ENCODE data around the gene CUEDC1. TPM values are rescaled to one million over a fixed set of nuclear protein-coding genes. Genes with fewer than 3 reads are reported as not detected.

The CUEDC1 gene
- total RNA-seq, 1 donor from 2014 or later: 7.6 TPM

DNA sequence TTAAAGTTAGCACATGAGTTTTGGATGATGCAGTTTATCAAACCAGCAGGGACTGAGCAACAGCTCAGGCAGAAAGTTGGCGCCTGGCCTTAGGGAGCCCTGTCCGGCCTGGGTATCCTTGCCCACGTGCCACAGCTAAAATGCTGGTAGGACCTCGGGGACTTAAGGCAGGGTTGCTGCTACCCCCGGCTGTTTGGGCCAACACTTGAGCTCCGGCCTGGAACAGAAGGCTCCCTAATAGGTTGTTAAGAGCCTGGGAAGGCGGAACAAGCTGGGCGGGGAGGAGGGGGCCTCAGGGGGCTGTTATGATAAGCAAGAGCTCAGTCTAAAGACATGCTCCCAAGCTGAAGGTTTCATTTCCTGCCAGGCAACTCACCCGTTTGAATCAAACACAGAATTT, 39.7 kb downstream of the CUEDC1 start:
- no peak for DNase-seq

DNA sequence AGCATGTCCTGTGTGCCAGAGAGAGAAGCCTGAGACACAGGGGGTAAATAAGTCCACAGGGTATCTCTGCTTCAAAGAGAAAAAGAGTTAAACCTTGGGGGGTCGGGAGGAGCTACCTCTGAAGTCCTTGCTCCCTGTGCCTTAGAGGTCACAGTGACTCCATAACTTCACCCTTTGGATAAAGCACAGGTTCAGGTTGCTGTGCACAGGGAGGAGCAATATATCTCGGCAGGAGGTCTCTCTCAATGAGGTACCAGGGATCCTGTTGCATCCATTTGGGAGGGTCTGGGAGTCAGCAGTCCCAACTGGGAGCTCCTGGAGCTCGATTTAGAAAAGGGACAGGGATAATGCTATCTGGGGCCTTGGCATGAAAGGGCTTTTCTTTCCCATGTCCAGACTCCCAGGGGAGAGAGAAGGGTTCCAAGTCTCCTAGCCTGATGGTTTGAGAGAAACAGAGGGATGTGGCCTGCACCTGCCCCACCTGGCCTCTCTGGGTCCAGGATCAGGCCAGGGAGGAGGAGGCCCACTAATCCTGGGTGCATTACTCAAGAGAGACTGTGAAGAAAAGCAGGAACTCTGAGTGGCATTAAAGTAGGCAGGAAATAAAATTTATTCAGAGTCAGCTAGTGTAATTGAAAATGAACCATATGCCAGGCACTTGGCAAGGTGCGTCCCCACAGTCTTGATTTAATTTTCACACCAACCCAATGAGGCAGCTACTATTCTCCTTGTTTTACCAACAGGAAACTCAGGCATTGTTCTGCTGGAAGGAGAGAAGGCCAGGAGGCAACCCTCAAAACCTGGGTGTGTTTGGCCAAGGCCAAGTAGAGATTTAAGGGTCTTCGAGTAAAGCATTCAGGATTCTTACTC, 40.7 kb downstream of the CUEDC1 start:
- DNase-seq: no peak

DNA sequence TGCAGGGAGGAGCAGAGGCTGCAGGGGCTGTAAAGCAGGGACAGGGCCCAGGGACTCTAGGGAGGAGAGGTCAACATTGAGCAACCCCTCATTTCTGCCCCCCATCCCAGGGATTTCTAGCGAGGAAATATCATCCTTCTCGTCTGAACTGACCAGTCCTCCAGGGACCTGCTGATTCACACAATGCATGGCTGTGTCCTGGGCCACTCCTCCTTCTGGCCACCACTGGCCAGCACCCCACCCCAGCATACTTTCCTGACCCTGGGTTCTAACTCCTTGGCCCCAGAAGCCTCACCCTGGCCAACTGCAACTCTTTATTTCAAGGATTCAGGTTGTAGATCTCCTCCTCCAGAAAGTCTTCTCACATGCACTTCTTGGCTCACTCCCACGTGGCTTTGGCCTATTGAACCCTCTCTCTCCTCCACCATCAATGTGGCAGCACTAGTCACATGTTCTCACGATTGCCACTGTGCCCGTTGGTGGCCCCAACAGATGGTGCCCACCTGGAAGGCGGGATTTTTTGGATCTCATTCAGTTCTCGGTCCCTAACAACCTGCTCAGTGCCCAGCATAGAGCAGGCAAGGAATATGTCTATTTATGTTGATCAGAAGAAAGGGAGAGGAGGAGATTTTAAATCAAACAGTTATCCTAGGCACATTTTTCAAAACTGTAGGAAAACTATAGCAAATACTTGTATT, 41.5 kb downstream of the CUEDC1 start:
- DNase-seq: no peak

DNA sequence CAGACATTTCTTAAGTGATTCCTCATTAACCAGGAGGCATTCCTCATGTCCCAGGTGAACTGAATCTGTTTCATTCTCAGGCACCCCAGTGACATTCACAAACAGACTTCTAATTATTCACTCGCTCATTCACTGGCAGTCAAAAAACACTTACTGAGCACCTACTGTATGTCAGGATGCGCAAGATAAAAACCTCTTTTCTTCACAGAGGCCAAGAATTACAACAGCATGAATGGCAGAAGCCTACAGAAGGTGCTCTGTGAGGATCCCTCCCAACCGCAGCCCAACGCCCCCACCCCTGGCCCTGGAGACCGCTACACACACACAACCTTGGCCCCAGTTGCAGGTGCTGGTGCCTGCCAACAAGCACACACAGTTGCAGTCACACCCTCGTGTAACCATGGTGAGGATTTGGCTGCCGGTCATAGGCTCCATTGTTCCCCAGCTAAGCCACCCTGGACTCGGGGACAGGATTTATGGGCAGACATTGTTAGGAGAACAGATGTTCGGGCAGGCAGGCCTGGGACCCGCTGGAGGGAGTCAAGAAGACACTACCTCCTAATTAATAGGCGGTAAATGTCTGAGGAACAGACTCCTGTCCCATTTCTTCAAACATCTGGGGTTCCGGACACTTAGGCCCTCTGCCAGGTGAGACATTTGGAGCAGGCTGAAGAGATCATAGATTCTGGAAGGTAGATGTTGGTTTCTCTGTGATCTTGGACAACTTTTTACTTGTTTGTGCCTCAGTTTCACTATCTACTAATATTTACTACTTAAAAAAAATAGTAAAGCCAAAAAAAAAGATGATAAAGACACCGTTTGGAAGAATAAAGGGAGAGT, 43.2 kb downstream of the CUEDC1 start:
- DNase-seq: peak; percentile 82

DNA sequence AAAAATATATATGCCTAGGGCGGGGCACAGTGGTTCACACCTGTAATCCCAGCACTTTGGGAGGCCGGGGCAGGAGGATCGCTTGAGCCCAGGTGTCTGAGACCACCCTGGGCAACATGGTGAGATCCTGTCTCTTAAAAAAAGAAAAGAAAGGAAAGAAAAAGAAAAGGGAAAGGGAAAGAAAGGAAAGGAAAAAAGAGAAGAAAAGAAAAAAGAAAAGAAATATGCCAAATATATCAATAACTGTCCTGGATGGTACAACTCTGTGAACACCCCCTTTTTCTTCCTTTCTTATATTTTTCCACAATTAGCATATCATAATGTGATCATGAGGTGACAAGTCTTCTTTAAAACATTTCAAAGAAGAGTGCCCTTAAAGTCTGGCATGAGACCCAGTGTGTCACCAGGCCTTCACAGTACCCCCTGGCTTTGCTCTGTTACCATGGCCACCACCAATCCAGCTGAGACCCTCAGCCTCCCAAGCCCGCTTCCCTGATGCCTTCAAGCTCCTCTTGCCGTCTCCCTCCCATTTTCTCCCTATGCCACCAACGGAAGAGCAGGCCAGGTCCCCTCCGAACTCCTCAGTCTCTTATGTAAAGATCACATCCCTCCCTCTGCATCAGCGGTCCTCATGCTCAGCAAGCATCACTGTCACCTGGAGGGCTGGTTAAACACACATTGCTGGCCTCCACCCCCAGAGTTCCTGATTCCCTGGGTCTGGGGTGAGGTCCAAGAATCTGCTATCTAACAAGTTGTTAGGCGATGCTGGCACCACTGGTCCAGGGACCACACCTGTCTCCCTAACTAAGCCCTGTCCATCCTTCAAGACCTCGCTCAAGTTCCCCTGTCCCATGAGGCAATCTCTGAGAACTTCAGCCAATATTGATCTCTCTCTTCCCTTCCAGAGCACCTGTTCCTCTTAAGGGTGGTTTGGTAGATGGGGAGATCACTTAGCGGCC, 44.5 kb downstream of the CUEDC1 start:
- DNase-seq: no peak

DNA sequence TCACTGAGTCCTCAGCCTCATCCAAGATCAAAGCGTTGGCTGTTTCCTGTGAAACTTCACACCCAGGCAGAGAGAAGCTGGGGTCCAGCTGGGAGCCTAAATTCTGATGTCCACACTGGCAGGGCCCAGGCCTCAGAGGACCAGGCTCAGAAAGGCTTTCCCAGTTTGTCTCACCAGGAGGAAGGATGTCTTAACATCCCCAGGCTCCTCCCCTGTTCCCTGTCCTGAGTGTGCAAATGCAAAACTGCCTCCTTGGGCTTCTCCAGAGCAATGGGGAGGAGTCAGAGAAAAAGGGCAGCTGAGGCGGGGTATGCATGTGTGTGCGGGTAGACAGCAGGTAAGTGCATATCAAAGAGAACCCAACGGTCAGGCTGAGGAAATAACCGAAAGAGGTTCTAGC, 45.7 kb downstream of the CUEDC1 start:
- no peak for DNase-seq

DNA sequence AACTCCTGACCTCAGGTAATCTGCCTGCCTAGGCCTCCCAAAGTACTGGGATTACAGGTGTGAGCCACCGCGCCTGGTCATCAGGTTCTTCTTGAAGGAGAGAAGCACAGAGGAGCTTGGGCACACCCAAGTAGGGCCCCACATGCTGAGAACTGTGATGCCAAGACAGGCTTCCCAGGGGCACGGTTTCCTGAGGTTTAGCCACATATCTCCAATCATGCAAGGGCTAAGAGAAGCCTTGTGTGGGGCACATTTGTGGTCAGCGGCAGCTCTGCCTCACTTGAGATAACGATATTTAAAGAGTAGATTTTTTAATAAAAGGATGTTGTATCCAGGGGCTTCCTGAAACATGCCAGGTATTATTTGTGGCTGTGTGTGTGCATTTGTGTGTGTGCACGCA, 46.9 kb downstream of the CUEDC1 start:
- no peak for DNase-seq

DNA sequence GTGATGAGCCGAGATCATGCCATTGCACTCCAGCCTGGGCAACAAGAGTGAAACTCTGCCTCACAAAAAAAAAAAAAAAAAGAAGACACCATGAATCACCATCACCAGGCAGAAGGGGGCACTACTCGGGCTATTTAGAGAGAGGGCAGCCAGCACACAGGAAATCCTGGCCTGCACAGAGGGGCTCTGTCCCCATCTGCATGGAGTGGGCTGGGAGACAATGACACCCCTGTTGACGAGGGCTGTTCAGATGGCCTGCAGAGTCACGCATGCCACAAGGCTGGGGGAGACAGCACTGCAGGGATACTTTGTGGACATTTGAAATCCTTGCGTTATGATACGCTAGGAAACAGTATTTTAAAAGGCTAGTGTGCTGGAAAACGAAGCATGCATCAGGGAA, 48.3 kb downstream of the CUEDC1 start:
- DNase-seq: no peak

DNA sequence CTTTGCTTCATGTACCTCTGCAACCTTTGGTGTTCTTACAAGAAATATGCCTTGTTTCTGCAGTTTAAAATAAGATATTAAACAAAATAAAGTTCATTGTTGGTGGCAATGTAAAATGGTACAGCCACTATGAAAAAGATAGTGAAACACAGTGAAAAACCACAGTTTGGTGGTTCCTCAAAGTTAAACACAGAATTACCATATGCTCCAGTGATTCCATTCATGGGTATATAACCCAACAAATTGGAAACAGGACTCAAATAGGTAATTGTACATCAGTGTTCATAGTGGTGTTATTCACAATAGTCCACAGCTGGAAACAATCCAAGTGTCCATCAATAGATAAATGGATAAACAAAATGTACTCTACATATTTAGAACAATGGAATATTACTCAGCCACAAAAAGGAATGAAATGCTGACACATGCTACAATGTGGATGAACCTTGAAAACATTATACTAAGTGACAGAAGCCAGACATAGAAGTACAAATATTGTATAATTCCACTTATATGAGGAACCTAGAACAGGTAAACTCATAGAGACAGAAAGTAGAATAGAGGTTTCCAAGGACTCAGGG, 49.2 kb downstream of the CUEDC1 start:
- no peak for DNase-seq

DNA sequence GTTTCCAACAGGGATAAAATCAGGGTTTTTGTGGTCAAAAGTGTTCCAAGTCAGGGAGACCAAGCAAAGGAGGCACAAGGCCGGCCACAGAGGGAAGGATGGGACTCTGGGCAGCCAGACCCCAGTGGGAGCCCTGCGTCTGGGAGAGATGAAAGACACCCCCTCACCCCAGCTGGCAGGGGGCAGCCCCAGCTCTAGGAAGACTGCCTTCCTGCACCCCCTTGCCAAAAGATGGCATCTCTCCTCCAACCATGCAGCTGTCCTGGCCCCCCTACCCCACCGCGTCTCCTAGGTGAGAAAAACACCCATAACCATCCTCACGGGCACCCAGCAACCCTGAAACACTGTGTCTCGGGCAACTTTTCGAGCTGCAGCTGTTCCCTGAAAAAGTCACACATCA, 51.3 kb downstream of the CUEDC1 start:
- no peak for DNase-seq

DNA sequence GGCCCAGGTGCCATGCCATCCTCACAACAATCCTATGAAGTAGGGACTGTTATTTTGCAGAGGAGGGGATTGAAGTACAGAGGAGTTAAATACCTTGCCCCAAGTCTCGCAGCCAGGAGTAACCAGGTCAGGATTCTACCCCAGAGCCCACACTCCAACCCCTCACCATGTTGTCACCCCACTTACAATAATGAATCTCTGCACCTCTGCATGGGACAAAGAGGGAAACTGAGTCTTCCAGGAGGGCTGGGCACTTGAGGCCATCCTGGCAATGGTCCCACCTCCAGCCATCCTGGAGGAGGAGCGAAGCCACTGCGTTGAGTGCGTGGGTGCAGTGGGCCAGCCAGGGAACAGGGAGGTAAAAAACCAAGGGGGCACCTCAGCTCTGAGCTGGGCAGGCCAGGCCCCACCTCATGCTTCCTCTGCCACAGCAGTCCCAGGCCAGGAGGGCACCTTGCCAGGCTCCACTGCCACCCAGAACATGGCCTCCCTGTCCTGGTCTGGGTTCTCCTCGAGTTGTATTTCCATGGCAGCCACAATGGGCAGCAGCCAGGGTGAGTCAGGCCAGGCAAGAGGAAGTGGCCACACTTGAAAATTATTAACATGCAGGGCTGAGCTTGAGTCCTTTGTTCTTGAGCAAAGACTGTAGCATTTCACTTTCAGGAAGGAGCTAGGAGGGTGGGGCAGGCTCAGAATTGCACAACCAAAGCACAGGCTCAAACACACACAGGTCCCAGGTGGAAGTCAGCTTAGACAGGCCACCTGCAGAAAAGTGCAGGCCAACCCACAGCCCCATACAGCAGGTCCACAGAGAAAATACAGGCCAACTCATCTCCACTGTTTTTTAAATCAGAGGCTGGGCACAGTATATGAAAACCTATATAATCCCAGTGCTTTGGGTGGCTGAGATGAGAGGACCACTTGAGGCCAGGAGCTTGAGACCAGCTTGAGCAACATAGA, 52.1 kb downstream of the CUEDC1 start:
- DNase-seq: no peak

DNA sequence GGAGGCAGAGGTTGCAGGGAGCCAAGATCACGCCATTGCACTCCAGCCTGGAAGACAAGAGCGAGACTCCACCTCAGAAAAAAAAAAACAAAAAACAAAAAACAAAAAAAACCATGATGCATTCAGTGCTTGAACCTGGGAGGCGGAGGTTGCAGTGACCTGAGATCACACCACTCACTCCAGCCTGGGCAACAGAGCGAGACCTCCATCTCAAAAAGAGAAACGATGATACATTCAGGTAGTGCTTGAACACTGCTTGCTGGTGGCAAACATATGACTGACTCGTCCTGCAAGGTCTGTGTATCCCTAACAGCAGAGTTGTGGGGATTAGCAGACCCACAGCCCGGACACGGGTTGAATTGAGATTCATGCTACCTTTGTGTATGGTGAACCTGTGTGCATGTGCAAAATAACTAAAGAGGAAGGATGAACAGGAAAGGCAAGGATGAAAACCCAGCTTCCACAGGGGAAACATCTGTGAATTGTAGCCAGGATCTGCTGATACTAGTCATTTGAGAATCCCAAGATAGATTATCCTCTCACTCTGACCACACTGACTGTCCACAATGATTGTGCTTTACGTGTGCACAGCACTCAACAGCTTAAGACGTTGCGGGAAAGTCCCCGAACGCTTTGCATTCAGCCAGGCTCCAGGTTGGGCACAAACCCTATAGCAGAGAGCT, 53.0 kb downstream of the CUEDC1 start:
- DNase-seq: peak; percentile 32

DNA sequence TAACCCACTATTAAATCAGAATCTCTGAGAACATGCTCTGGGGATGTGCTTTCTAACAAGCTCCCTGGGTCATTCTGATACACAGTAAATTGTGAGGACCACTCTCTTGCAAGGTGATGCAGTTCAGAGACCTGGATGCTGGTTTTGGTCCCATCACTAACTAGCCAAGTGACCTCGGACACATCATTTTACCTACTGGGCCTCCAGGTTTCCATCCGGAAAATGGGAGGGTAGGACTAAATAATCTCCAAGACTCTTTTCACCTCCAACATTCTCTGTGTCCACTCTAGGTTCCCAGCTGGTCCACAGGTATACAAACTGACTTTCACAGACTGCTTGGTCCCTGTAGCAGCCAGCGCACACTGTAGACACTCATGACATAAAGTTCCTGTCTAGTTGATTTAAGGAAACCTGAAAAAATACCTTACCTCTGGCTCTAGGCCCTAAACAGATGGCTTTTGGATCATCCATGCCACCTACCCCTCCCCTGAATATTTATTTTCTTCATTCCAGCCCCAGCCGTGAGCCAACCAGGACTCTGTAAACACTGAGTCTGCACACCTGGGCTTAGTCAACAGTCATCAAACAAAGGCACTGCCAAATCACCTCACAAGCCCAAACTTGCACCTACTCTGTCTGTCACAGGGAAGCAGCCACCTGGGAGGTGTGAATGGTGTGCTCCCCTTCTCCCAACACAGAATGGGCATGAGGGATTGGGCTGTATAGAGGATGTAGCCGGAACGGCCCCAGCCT, 54.0 kb downstream of the CUEDC1 start:
- peak; percentile 32 for DNase-seq

DNA sequence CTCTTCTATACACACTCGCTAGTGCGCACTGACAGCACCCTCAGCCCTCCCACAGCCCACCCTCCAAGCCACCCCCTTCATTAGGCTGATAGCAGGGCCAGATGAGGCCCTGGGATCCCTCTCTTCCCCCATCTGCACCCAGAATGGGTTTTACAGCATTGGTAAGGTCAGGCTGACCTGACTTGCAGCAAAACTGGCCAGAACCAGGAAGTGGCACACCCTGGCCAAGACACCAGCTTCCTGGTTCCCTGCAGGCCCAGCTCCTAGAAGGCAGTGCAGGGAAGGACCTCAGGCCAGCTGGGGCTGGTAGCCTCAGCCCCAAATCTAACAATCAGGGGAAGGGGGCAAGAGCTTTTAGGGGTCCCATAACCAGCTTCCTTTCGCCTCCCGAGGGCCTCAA, 55.4 kb downstream of the CUEDC1 start:
- no peak for DNase-seq

DNA sequence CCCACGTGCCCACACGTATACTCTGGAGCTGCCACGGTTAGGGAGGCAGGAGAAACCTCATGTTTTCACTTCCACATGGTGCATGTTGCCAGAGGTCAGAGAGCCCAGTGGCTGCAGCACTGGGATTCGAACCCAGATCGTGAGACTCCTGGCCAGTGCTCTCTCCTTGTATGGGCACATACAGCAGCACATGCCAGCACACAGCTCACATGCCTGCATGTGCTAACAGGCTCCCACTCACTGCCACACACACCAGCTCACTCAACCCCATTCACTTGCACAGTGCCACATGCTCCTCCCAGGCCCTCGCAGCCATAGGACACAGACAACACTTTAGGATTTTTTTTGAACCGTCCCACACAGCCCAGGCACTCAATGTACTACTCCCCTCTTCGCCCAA, 55.8 kb downstream of the CUEDC1 start:
- no peak for DNase-seq

DNA sequence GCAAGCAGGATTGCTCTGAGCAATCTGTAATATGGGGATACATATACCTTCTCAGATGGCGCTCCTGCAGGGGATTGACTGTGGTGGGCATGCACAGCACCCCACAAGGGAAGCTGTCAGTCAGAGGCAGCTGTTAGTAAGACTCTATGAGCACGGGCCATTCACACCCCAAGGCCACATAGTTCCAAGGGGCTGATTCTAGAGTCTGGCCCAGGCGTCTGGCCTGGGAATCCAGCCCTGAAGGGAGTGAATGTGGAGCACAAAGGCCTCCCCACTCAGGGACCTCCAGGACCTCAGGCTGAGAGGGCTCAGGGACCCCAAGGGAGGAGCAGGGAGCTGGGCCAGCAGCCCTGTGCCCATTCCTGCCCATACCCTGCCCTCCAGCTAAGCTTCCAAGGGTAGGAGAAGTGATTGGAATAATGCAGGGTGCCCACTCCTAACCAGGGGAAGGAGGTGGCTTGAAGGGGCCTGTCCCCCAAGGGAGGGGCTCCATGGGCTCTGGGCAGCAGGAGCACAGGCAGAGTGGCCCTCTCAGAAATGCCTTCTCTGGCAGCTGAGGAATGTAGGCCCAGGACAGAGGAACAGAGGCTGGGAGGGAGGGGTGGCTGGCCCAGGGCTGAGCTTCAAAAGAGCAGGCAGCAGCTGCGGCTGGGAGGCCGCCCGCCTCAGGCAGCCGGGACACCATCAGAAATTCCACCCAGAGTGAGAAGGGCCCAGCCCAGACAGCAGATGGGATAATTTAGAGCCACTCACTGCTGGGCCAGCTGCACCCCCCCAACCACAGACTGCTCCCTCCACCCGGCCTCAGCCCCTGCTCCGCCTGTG, 56.5 kb downstream of the CUEDC1 start:
- peak; percentile 82 for DNase-seq

DNA sequence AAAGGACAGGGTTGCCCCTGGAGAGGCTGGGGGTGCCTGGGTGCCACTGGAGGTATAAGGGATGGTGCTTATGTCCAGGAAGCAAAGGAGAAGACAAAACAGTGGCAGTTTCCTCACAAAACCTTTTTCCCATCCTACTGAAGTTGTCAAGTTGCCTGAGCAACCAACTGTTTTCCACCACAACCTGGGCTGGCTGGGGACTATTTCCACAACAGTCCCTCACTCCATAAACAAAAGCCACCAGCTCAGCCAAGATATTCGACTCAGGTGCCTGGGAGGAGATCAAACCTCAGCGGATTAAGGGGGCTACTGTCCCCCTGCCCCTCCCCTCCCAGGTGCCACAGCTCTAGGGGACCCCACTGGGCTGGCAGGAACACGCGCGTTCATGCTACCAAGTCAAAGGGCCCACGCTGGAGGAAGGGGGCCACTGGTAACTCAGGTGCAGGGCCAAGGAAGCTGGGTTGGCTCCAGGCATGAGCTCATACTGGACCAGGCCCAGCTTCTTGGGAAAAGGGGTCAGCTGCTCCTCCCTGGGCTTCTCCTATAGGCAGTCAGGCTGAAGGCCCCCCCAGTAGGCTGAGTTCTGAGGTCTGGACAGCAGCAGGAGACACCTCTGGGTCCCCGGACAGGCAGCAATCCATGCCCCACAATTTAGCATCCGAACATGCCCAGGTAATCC, 59.7 kb downstream of the CUEDC1 start:
- DNase-seq: peak; percentile 34
